Body of pancreas (tissue), 4 donors: ENCODE data around the gene PPDPF.

Source experiments
- POLR2A ChIP-seq, 3 donors: fragments of 450-650 bp; IDR thresholded peaks; one replicate each; pipeline ENCODE4 v1.6.1; 2016; ENCODE audit warnings: antibody characterized with exemption in 3 of 3, mild to moderate bottlenecking in 2 of 3
- TF ChIP-seq, protein P1 (sequence below), 7 experiments: fragments of 450-650 bp in 4 of 7; fragments of 200-600 bp in 3 of 7; sonication (generic) in 3 of 7; IDR thresholded peaks; one replicate each; pipeline ENCODE4 v1.5.1; 2016 to 2019; ENCODE audit warnings: antibody characterized with exemption in 7 of 7

DNA sequence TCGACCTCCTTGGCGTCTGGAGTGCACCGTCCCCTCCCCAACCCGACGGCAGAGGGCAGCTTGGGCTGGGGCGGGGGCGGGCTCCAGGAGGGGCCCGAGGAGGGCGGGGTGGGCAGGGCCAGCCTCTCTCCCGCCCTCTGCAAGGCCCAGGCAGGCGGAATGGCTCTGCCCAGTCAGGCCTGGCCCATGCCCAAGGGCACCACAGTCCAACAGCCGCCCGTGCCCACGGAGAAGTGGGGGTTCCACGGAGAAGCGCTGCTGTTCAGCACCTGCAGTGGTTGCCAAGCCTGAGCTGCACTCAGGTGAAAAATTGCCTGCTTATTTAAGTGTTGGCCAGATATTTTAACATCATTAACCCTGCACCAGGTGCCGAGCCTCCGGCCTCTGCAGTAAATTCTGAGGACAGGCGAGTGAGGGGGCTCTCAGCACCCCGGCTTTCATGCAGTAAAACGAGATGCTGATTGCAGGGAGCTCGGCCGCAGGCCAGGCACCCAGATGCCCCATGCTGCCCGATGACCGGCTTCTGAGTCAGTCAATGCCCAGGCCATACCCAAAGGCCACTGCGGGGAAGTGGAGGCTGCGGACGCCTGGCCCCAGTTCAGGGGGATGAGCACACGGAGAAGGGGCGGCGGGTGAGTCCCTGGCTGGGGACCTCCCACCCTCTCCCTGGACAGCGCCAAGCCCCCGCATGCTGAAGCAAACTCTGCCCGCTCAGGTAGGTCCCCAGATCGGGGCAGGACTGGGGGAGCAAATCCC is 27.3 kb downstream of the PPDPF start, which contains the start of gene SRMS:
- TF ChIP-seq, protein P1, sequence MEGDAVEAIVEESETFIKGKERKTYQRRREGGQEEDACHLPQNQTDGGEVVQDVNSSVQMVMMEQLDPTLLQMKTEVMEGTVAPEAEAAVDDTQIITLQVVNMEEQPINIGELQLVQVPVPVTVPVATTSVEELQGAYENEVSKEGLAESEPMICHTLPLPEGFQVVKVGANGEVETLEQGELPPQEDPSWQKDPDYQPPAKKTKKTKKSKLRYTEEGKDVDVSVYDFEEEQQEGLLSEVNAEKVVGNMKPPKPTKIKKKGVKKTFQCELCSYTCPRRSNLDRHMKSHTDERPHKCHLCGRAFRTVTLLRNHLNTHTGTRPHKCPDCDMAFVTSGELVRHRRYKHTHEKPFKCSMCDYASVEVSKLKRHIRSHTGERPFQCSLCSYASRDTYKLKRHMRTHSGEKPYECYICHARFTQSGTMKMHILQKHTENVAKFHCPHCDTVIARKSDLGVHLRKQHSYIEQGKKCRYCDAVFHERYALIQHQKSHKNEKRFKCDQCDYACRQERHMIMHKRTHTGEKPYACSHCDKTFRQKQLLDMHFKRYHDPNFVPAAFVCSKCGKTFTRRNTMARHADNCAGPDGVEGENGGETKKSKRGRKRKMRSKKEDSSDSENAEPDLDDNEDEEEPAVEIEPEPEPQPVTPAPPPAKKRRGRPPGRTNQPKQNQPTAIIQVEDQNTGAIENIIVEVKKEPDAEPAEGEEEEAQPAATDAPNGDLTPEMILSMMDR (IDR thresholded peaks at IDR 0.05): no peak
- TF ChIP-seq POLR2A (IDR thresholded peaks at IDR 0.05): no peak
